H9 (cell line): ENCODE data around the gene PEX5. TPM values are rescaled to one million over a fixed set of nuclear protein-coding genes. Genes with fewer than 3 reads are reported as not detected.

Experiments used
- DNase-seq: peaks from one replicate; pipeline ENCODE4 v3.0.0-alpha.2; 2017
- H2AFZ ChIP-seq: one replicate; pipeline ENCODE4 v1.6.1; 2013; ENCODE audit warnings: mild to moderate bottlenecking, low read length, control low read depth, moderate library complexity
- H2AK5ac ChIP-seq: 2 replicates; pipeline ENCODE4 v1.6.1; 2013; ENCODE audit warnings: low read length, control low read depth, mixed read lengths; ENCODE audit not compliant: insufficient read length
- H2BK120ac ChIP-seq: one replicate; pipeline ENCODE4 v1.6.1; 2013; ENCODE audit warnings: low read depth, mild to moderate bottlenecking, low read length, control low read depth, inconsistent platforms; ENCODE audit not compliant: poor library complexity, severe bottlenecking
- H2BK12ac ChIP-seq: 2 replicates; pipeline ENCODE4 v1.6.1; 2013; ENCODE audit warnings: low read length, control low read depth, mixed read lengths, low read depth; ENCODE audit not compliant: insufficient read length
- H2BK15ac ChIP-seq: 2 replicates; pipeline ENCODE4 v1.6.1; 2013; ENCODE audit warnings: low read depth, low read length, control low read depth
- H2BK20ac ChIP-seq: one replicate; pipeline ENCODE4 v1.6.1; 2013; ENCODE audit warnings: low read depth, mild to moderate bottlenecking, low read length, control low read depth, inconsistent platforms; ENCODE audit not compliant: poor library complexity, severe bottlenecking
- H2BK5ac ChIP-seq: 2 replicates; pipeline ENCODE4 v1.6.1; 2013; ENCODE audit warnings: low read length, control low read depth, mixed read lengths; ENCODE audit not compliant: insufficient read length
- H3K14ac ChIP-seq: 2 replicates; pipeline ENCODE4 v1.6.1; 2013; ENCODE audit warnings: low read length, control low read depth; ENCODE audit not compliant: insufficient read depth
- H3K18ac ChIP-seq: 2 replicates; pipeline ENCODE4 v1.6.1; 2013; ENCODE audit warnings: low read depth, mild to moderate bottlenecking, mixed read lengths, low read length, control low read depth; ENCODE audit not compliant: insufficient read length
- H3K23ac ChIP-seq: 2 replicates; pipeline ENCODE4 v1.6.1; 2013; ENCODE audit warnings: low read length, control low read depth, mixed read lengths, low read depth; ENCODE audit not compliant: insufficient read length
- H3K23me2 ChIP-seq: 2 replicates; pipeline ENCODE4 v1.6.1; 2013; ENCODE audit warnings: low read depth, mild to moderate bottlenecking, mixed read lengths, low read length, control low read depth; ENCODE audit not compliant: insufficient read length, poor library complexity, severe bottlenecking
- H3K27ac ChIP-seq: 2 replicates; pipeline ENCODE4 v1.5.1; 2013; ENCODE audit warnings: low read length, control low read depth, mixed read lengths, low read depth; ENCODE audit not compliant: insufficient read length
- H3K27me3 ChIP-seq: 2 replicates; pipeline ENCODE4 v1.6.1; 2013; ENCODE audit warnings: low read length, control low read depth, inconsistent platforms; ENCODE audit not compliant: insufficient read depth
- H3K4ac ChIP-seq: 2 replicates; pipeline ENCODE4 v1.6.1; 2013; ENCODE audit warnings: low read depth, mild to moderate bottlenecking, control low read depth, inconsistent platforms, low read length, moderate library complexity
- H3K4me1 ChIP-seq: 2 replicates; pipeline ENCODE4 v1.6.1; 2013; ENCODE audit warnings: low read length, control low read depth, inconsistent platforms; ENCODE audit not compliant: insufficient read depth
- H3K4me2 ChIP-seq: 2 replicates; pipeline ENCODE4 v1.6.1; 2013; ENCODE audit warnings: low read length, control low read depth, mixed read lengths; ENCODE audit not compliant: insufficient read length, insufficient read depth
- H3K56ac ChIP-seq: 2 replicates; pipeline ENCODE4 v1.6.1; 2013; ENCODE audit warnings: low read depth, mild to moderate bottlenecking, mixed read lengths, low read length, control low read depth; ENCODE audit not compliant: insufficient read length
- H3K79me1 ChIP-seq: 2 replicates; pipeline ENCODE4 v1.6.1; 2013; ENCODE audit warnings: low read depth, mild to moderate bottlenecking, moderate library complexity, low read length, control low read depth, inconsistent platforms; ENCODE audit not compliant: insufficient read depth, poor library complexity, severe bottlenecking
- H3K79me2 ChIP-seq: 2 replicates; pipeline ENCODE4 v1.6.1; 2013; ENCODE audit warnings: low read length, control low read depth, inconsistent platforms; ENCODE audit not compliant: insufficient read depth
- H3K9ac ChIP-seq: 2 replicates; pipeline ENCODE4 v1.6.1; 2013; ENCODE audit warnings: low read length, control low read depth, mixed read lengths; ENCODE audit not compliant: insufficient read length; ENCODE audit errors: extremely low read depth
- H3K9me3 ChIP-seq: one replicate; pipeline ENCODE4 v1.6.1; 2013; ENCODE audit warnings: low read depth, low read length, inconsistent platforms; ENCODE audit not compliant: control insufficient read depth
- H3T11ph ChIP-seq: one replicate; pipeline ENCODE4 v1.6.1; 2013; ENCODE audit warnings: mild to moderate bottlenecking, low read length, control low read depth, inconsistent platforms
- H4K20me1 ChIP-seq: one replicate; pipeline ENCODE4 v1.6.1; 2013; ENCODE audit not compliant: control insufficient read depth, insufficient read length, insufficient read depth
- H4K5ac ChIP-seq: 2 replicates; pipeline ENCODE4 v1.6.1; 2013; ENCODE audit warnings: low read depth, mild to moderate bottlenecking, mixed read lengths, low read length, control low read depth; ENCODE audit not compliant: insufficient read length
- H4K8ac ChIP-seq: replicated peaks from 2 replicates; pipeline ENCODE4 v1.6.1; 2013; ENCODE audit warnings: low read length, control low read depth, mixed read lengths, low read depth; ENCODE audit not compliant: insufficient read length
- H4K91ac ChIP-seq: 2 replicates; pipeline ENCODE4 v1.6.1; 2013; ENCODE audit warnings: low read depth, mild to moderate bottlenecking, moderate library complexity, mixed read lengths, low read length, control low read depth; ENCODE audit not compliant: insufficient read length
- H3K27ac Mint-ChIP-seq, 3 experiments: 2 replicates in 2 of 3; 3 replicates in 1 of 3; pipeline ENCODE4 v1.8.0; 2020 to 2021; ENCODE audit warnings: mixed read lengths in 3 of 3, mild to moderate bottlenecking in 1 of 3, moderate library complexity in 1 of 3
- H3K27me3 Mint-ChIP-seq: 2 replicates; pipeline ENCODE4 v1.8.0; 2021; ENCODE audit warnings: low read depth, mild to moderate bottlenecking, moderate library complexity, mixed read lengths
- H3K36me3 Mint-ChIP-seq, 3 experiments: 2 replicates in 2 of 3; 3 replicates in 1 of 3; pipeline ENCODE4 v1.8.0; 2020 to 2021; ENCODE audit warnings: low read depth in 3 of 3, mixed read lengths in 3 of 3; ENCODE audit not compliant: insufficient read depth in 1 of 3
- H3K4me1 Mint-ChIP-seq, 2 experiments: 2 replicates each; pipeline ENCODE4 v1.8.0; 2020; ENCODE audit warnings: mixed read lengths in 2 of 2
- H3K4me3 Mint-ChIP-seq, 2 experiments: 2 replicates in 1 of 2; 3 replicates in 1 of 2; pipeline ENCODE4 v1.8.0; 2020 to 2021; ENCODE audit warnings: mild to moderate bottlenecking in 2 of 2, mixed read lengths in 2 of 2, moderate library complexity in 1 of 2
- H3K9me3 Mint-ChIP-seq, 2 experiments: 2 replicates in 1 of 2; 3 replicates in 1 of 2; pipeline ENCODE4 v1.8.0; 2020; ENCODE audit warnings: mild to moderate bottlenecking in 2 of 2, mixed read lengths in 2 of 2, moderate library complexity in 1 of 2
- WGBS: extraction: QIAGEN DNeasy Blood & Tissue Kit; methylation state at CpG from one replicate; pipeline ENCODE4 v1.1.7; 2013; ENCODE audit warnings: missing lambda C conversion rate, low lambda C conversion rate, mixed read lengths; ENCODE audit not compliant: insufficient read length; ENCODE audit errors: extremely low coverage; 5-methylcytosine and 5-hydroxymethylcytosine counted together
- total RNA-seq: library from RNA; stranded (reverse); gene quantifications from 2 replicates; pipeline ENCODE4 v1.2.1, GENCODE V29; 2021
- TF ChIP-seq, protein P1 (sequence below): fragments of 200-600 bp; sonication (generic); conservative IDR thresholded peaks from 3 replicates; pipeline ENCODE4 v1.8.0; 2021; ENCODE audit warnings: antibody characterized with exemption, mild to moderate bottlenecking

The PEX5 gene
- total RNA-seq, 1 experiment from 2014 or later, result 40.5 TPM

DNA sequence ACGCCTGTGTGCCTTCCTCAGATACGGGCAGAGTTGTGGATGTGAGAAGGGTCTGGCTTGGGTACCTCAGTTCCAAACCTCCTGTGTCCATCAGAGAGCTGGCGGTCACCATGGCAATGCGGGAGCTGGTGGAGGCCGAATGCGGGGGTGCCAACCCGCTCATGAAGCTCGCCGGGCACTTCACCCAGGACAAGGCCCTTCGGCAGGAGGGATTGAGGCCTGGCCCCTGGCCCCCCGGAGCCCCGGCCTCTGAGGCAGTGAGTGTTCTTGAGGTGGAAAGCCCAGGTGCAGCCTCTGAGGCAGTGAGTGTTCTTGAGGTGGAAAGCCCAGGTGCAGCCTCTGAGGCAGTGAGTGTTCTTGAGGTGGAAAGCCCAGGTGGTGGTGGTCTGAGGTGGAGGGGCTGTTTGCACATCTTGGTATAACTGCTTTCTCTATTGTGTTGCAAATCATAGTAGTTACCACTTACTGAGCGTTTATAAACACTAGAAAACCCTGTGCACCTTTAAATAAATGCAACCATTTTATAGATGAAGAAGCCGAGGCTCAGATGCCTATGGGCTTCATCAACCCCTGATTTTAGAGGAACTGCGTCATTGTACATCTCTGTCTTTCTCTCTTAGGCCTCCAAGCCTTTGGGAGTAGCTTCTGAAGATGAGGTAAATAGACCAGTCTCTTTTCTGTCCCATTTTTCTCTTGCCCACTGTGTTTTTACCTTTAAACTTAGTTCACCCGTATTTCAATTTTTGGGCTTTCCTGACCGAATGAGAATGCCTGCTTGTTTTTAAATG, 976 bp downstream of the PEX5 start:
- H3K27ac Mint-ChIP-seq, result peak overlapping the region in 2 of 3 experiments; percentile 65 to 85; a peak in 2 of 7 replicates
- WGBS, result no CpG with 5 or more reads among the region's 17 CpGs
- H3K23me2 ChIP-seq, result peaks cover 15% of the 10 kb centered on the region
- H3K79me1 ChIP-seq, result no peaks in the 10 kb centered on the region
- no peak overlapping the region for H3T11ph ChIP-seq
- no peak overlapping the region for H2BK120ac ChIP-seq
- no peaks in the 10 kb centered on the region for H3K9me3 ChIP-seq
- no peak overlapping the region for H2AK5ac ChIP-seq
- H3K18ac ChIP-seq, result peak overlapping the region; percentile 2
- H3K4me2 ChIP-seq, result peak overlapping the region; percentile 96
- no peak overlapping the region for H3K56ac ChIP-seq
- H2BK20ac ChIP-seq, result no peak overlapping the region
- no peaks in the 10 kb centered on the region for H3K27me3 ChIP-seq
- no peak overlapping the region for H2AFZ ChIP-seq
- H4K8ac ChIP-seq, result no peak overlapping the region
- no peaks in the 10 kb centered on the region for H4K20me1 ChIP-seq
- peaks cover 3% of the 10 kb centered on the region; the same call in 1 of the 2 replicates for H3K4me1 ChIP-seq
- no peak overlapping the region for H2BK12ac ChIP-seq
- peaks cover 17 to 26% of the 10 kb centered on the region in 2 experiments for H3K4me1 Mint-ChIP-seq
- H3K4ac ChIP-seq, result no peak overlapping the region
- H3K79me2 ChIP-seq, result no peaks in the 10 kb centered on the region; the same call in 1 of the 2 replicates
- no peaks in the 10 kb centered on the region; a peak in 1 of 5 replicates for H3K9me3 Mint-ChIP-seq
- peak overlapping the region; percentile 84 to 95 for H3K4me3 Mint-ChIP-seq
- H4K5ac ChIP-seq, result no peak overlapping the region
- TF ChIP-seq, protein P1, sequence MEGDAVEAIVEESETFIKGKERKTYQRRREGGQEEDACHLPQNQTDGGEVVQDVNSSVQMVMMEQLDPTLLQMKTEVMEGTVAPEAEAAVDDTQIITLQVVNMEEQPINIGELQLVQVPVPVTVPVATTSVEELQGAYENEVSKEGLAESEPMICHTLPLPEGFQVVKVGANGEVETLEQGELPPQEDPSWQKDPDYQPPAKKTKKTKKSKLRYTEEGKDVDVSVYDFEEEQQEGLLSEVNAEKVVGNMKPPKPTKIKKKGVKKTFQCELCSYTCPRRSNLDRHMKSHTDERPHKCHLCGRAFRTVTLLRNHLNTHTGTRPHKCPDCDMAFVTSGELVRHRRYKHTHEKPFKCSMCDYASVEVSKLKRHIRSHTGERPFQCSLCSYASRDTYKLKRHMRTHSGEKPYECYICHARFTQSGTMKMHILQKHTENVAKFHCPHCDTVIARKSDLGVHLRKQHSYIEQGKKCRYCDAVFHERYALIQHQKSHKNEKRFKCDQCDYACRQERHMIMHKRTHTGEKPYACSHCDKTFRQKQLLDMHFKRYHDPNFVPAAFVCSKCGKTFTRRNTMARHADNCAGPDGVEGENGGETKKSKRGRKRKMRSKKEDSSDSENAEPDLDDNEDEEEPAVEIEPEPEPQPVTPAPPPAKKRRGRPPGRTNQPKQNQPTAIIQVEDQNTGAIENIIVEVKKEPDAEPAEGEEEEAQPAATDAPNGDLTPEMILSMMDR, result no peak
- H4K91ac ChIP-seq, result no peak overlapping the region
- no peak overlapping the region for H3K27ac ChIP-seq
- no peak overlapping the region for H2BK5ac ChIP-seq
- peak; percentile 59 for DNase-seq
- H3K14ac ChIP-seq, result peak overlapping the region; percentile 38
- no peak overlapping the region for H2BK15ac ChIP-seq
- peaks cover 31 to 36% (median 35%) of the 10 kb centered on the region in 3 experiments for H3K36me3 Mint-ChIP-seq
- no peaks in the 10 kb centered on the region for H3K27me3 Mint-ChIP-seq
- peak overlapping the region; percentile 6 for H3K9ac ChIP-seq
- H3K23ac ChIP-seq, result no peak overlapping the region
